Fibroblast of mammary gland (primary cell): ENCODE results near the gene SEC16A.

Source experiments
- DNase-seq: peaks from one replicate; pipeline ENCODE4 v3.0.0-alpha.2; 2010; ENCODE audit warnings: low read depth
- H3K4me3 ChIP-seq: 2 replicates; pipeline ENCODE4 v1.5.1; 2011; ENCODE audit warnings: low read depth, mild to moderate bottlenecking, low read length, moderate library complexity; ENCODE audit not compliant: control insufficient read depth
- TF ChIP-seq, protein P1 (sequence below): conservative IDR thresholded peaks from 2 replicates; pipeline ENCODE4 v1.5.1; 2011; ENCODE audit warnings: low read depth, low read length, inconsistent platforms; ENCODE audit not compliant: control insufficient read depth, insufficient read depth

SEC16A gene

DNA sequence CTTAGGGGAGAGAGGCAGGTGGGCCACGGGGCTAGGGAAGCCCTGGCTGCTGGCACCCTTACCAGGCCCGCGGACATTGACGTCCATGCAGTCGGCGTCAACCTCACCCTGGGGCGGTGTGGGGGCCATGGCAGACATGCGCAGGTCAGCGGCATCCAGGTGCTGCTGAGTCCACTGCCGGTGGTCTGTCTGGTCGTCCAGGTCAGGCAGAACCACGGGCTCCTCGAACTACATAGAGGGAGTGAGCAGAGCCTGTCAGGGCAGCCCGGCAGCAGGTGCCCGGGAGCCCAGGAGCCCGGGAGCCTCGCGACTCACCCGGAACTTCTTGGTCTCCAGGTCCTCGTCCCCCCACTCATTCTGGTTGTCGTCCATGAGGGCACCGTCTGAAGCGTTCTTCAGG is 18.8 kb upstream of the SEC16A start:
- TF ChIP-seq, protein P1, sequence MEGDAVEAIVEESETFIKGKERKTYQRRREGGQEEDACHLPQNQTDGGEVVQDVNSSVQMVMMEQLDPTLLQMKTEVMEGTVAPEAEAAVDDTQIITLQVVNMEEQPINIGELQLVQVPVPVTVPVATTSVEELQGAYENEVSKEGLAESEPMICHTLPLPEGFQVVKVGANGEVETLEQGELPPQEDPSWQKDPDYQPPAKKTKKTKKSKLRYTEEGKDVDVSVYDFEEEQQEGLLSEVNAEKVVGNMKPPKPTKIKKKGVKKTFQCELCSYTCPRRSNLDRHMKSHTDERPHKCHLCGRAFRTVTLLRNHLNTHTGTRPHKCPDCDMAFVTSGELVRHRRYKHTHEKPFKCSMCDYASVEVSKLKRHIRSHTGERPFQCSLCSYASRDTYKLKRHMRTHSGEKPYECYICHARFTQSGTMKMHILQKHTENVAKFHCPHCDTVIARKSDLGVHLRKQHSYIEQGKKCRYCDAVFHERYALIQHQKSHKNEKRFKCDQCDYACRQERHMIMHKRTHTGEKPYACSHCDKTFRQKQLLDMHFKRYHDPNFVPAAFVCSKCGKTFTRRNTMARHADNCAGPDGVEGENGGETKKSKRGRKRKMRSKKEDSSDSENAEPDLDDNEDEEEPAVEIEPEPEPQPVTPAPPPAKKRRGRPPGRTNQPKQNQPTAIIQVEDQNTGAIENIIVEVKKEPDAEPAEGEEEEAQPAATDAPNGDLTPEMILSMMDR = no peak
- no peak overlapping the region for H3K4me3 ChIP-seq
- DNase-seq = no peak

DNA sequence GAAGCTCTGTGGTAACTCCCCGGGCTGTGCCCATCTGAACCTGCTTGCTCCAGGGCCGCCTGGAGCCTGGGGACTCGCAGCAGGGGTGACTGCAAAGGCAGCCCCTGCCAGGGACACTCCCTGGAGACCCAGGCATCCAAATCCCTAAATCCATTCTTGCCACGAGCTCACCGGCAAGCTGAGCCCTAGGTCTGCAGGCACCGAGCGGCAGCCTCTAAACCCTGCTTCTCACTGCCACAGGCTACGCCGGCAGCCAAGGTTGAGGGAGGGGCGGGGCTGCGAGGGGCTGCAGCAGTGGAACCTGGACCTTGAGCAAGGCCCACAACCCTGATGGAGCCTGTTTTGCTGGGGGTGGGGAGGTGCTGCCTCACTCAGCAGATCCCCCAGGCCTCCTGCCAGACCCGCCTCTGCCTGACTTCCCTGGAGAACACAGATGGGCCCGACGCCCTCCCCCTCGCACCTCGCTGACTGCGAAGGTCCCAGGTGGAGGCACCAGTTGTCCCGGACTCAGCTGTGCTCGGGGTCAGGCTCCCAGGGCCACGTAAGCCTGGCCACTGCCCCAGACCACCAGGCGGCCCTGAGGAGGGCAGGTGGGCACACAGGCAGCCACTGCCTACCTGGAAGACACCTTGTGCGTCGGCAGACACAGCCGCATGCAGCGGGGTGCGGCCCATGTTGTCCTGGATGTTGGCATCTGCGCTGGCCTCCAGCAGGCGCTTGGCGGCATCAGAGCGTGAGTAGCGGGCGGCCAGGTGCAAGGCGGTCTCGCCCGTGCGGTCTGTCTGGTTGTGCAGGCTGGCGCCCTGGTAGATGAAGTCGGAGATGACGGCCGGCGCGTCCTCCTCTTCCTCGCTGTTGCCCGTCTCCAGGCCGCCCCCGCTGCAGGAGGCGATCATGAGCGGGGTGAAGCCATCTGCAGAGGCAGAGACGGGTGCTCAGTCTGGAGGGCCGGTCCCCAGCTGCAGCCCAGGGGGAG is 17.4 kb upstream of the SEC16A start:
- TF ChIP-seq, protein P1 = no peak
- H3K4me3 ChIP-seq = no peak overlapping the region
- no peak for DNase-seq

DNA sequence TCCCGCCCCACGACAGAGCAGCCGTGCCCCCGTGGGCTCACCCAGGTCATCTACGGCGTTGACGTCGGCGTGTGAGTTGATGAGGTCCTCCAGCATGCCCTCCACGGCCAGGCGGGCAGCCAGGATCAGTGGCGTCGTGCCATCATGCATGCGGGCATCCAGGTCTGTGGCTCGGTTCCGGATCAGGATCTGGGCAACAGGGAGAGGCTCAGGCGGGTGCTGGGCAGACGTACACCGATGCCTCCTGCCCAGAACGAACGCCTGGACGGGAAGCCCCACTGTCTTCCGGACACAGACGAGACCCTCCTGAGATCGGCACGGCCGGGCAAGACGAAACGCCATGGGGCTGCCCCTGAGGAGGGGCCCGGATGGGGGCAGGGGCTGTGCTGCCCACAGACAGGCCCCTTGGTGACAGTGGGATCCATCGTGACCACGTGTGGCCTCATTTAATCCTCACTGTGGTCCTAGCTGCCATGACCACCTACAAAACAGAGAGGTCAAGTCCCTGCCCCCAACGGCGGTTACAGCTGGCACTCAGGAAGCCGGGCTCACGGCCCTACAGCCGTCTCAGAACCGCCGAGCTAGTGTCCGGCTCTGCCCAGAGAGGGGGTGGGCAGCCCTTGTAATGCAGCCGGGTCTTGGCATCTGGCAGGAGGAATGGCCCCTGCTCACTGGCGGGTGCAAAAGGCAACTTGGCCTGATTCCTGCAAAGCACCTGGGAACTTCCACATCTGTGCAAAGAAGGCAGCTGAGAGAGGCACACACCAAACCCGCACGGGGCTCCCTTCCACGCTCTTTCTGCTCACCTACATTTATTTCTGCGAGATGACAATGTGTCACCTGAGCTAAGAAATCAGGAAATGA is 16.5 kb upstream of the SEC16A start:
- no peak overlapping the region for H3K4me3 ChIP-seq
- TF ChIP-seq, protein P1 = no peak
- DNase-seq = no peak

DNA sequence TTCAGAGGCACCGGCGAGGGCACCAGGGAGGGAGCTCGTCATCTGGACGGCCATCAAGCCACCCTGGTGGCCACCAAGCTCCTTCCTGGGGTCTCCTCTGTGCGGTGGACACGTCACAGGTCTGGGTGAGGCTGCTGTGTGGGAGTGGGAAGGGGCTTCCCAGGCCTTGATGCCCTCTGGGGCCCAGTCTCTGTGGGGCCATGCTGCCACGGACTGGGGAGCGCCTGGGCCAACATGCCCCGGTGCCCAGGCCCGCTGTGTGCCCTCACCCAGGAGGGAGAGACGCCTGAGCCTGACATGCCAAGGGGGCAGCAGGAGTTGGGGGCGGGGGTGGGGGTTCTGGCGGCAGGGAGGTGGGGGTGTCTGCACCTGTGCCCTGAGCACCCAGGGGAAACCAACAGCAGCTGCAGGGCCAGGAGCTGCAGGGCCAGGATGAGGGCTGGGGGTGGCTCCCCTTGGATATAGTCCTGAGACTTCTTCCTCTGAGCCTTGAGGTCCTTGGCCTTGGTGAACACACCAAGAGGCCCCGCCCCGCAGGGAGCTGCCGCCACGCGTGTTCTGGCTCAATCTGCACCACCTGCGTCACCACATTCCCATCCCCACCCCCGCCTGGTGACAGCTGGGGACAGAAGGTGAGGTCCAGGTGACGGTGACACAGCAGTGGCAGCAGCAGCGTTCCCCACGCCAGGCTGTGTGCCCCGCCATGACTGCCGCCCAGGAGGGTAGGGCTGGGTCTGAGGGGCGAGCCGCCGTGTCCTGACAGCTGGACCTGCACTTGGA is 15.3 kb upstream of the SEC16A start:
- TF ChIP-seq, protein P1 = no peak
- no peak for DNase-seq
- no peak overlapping the region for H3K4me3 ChIP-seq

DNA sequence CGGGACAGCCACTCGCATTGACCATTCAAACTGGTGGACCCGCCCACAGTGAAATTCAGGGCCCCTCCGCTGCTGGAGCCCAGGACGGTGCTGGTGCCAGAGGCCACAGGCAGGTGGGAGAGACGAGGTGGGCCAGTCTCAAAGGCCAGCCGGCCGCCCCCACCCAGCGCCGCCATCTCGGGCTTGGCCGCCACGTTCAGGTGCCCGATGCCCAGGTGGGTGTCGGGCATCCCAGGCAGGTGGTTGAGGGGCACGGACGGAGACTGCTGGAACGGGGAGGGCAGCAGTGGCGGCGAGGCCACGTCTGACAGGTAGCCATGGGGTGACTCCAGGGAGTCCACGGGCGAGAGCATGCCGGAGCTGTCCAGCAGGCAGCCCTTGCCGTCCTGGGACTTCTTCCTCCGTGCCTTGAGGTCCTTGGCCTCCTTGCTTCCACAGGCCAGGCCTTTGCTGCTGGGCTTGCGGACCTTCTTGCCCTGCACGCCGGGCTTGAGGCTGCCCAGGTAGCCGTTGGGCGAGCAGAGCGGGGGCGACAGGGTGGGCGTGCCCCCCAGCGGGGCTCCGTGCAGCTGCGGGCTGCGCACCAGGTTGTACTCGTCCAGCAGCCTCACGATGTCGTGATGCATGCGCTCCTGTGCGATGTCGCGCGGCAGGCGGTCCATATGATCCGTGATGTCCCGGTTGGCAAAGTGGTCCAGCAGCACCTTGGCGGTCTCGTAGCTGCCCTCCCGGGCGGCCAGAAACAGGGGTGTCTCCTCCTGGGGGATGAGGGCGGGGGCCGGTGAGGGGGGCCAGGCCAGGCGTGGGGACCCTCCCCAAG is 14.2 kb upstream of the SEC16A start:
- DNase-seq = no peak
- H3K4me3 ChIP-seq = no peak overlapping the region
- TF ChIP-seq, protein P1 = no peak
